ENCODE measurements around the gene FOXA3.
"Not testable (repeated sequence)": the region's sequence is repeated elsewhere in the genome, so short reads cannot be mapped to it uniquely, and the experiment has no call there.

The FOXA3 gene

GRCh38 chr19:45895519-45895972 is 31.4 kb downstream of the FOXA3 start:
- DNase-seq (ENCODE audit: low spot score): no peak

- DNase-seq (ENCODE audit: low spot score): not testable (repeated sequence)
Observed at GRCh38 chr19:45895983-45896599, 32.0 kb downstream of the FOXA3 start.

- DNase-seq (ENCODE audit: low spot score): no peak
Observed at GRCh38 chr19:45897261-45897812, 33.2 kb downstream of the FOXA3 start.

- no peak for DNase-seq (ENCODE audit: low spot score)
Observed at GRCh38 chr19:45899253-45899652, 35.1 kb downstream of the FOXA3 start.

- DNase-seq (ENCODE audit: low spot score): no peak
Observed at GRCh38 chr19:45899919-45900589, 35.9 kb downstream of the FOXA3 start.

- peak; percentile 38 for DNase-seq (ENCODE audit: low spot score)
Observed at GRCh38 chr19:45900738-45901431, 36.8 kb downstream of the FOXA3 start.

GRCh38 chr19:45901432-45901911 is 37.3 kb downstream of the FOXA3 start:
- no peak for DNase-seq (ENCODE audit: low spot score)

GRCh38 chr19:45901912-45902650 is 38.0 kb downstream of the FOXA3 start, which contains the start of gene MYPOP:
TSS of gene MYPOP (minus strand) at chr19:45902613. CDS start at chr19:45901773, 840 bp downstream.
- no peak for DNase-seq (ENCODE audit: low spot score)

- peak; percentile 98 for DNase-seq (ENCODE audit: low spot score)
Observed at GRCh38 chr19:45902651-45903625, 38.8 kb downstream of the FOXA3 start.

- no peak for DNase-seq (ENCODE audit: low spot score)
Observed at GRCh38 chr19:45905011-45905410, 40.9 kb downstream of the FOXA3 start.

GRCh38 chr19:45906221-45906620 is 42.1 kb downstream of the FOXA3 start:
- DNase-seq (ENCODE audit: low spot score): no peak

GRCh38 chr19:45908956-45909355 is 44.8 kb downstream of the FOXA3 start:
- DNase-seq (ENCODE audit: low spot score): no peak

- DNase-seq (ENCODE audit: low spot score): no peak
Observed at GRCh38 chr19:45911291-45911690, 47.2 kb downstream of the FOXA3 start.

GRCh38 chr19:45913874-45914830 is 50.0 kb downstream of the FOXA3 start, which contains the start of gene NANOS2:
TSS of gene NANOS2 (minus strand) at chr19:45914778. CDS start at chr19:45914693, 85 bp downstream.
- no peak for DNase-seq (ENCODE audit: low spot score)

- no peak for DNase-seq (ENCODE audit: low spot score)
Observed at GRCh38 chr19:45917421-45918091, 53.4 kb downstream of the FOXA3 start.

GRCh38 chr19:45918721-45919120 is 54.6 kb downstream of the FOXA3 start:
- DNase-seq (ENCODE audit: low spot score): no peak

- DNase-seq (ENCODE audit: low spot score): no peak
Observed at GRCh38 chr19:45919678-45920077, 55.6 kb downstream of the FOXA3 start.

- DNase-seq (ENCODE audit: low spot score): no peak
Observed at GRCh38 chr19:45920458-45920857, 56.3 kb downstream of the FOXA3 start.

GRCh38 chr19:45922281-45922680 is 58.2 kb downstream of the FOXA3 start:
- no peak for DNase-seq (ENCODE audit: low spot score)

All from hematopoietic multipotent progenitor cell treated with erythropoietin and hydrocortisone succinate and interleukin-3 and kit ligand, for 15 days (in vitro differentiated cells).